BJ (cell line): ENCODE results near the gene EIF3F. TPM values are rescaled to one million over a fixed set of nuclear protein-coding genes. Genes with fewer than 3 reads are reported as not detected.

Source experiments
- CTCF ChIA-PET: fragments of 350-600 bp; formaldehyde crosslinking; extraction: SDS; loops from one replicate; lab custom pipeline; 2021; ENCODE audit warnings: antibody characterized with exemption, inconsistent platforms; lab: Yijun Ruan, JAX
- POLR2A ChIA-PET: fragments of 300-600 bp; sonication (Branson Sonifier 250); formaldehyde crosslinking; extraction: SDS; loops from one replicate; lab custom pipeline; 2021; ENCODE audit warnings: antibody characterized with exemption; lab: Charles Lee
- DNase-seq: peaks from one replicate; pipeline ENCODE4 v3.0.0-alpha.2; 2011; ENCODE audit warnings: low read depth
- H3K27me3 ChIP-seq: 2 replicates; pipeline ENCODE4 v1.6.0; 2011; ENCODE audit warnings: low read length; ENCODE audit not compliant: control insufficient read depth, insufficient read depth
- H3K36me3 ChIP-seq: 2 replicates; pipeline ENCODE4 v1.5.1; 2011; ENCODE audit warnings: low read length; ENCODE audit not compliant: control insufficient read depth, insufficient read depth
- H3K4me3 ChIP-seq: 2 replicates; pipeline ENCODE4 v1.5.1; 2011; ENCODE audit warnings: low read depth, mild to moderate bottlenecking, control low read depth, low read length
- CTCF ChIP-seq: IDR thresholded peaks from 2 replicates; pipeline ENCODE4 v1.5.1; 2011; ENCODE audit warnings: low read depth, mild to moderate bottlenecking, control low read depth, inconsistent platforms, low read length, moderate library complexity; ENCODE audit not compliant: insufficient read depth
- polyA plus RNA-seq: library from polyadenylated mRNA; depleted of rRNA; stranded (reverse); fragments of >200 nt; gene quantifications from 2 replicates; pipeline ENCODE4 v1.2.3, GENCODE V29; 2011

EIF3F gene
- polyA plus RNA-seq, 1 experiment: 218 TPM

- TF ChIP-seq CTCF: no peak
- DNase-seq: no peak
- Histone ChIP-seq H3K27me3 (no peaks in the 10 kb centered on the region), H3K4me3 (no peak overlapping the region), H3K36me3 (no peaks in the 10 kb centered on the region)
- ChIA-PET POLR2A (no interaction called here), CTCF (interaction anchor here (1.1 to 12.1 kb wide), 5 partner anchors 8 to 57 kb away, joined by 3 to 441 read pairs (median 4); no protein-coding TSS in a partner anchor)
These were observed 49.8 kb downstream of the EIF3F start for GRCh38 chr11:8036986-8037385.

GRCh38 chr11:8038393-8038792 lies 51.3 kb downstream of the EIF3F start:
- ChIA-PET CTCF (interaction anchor here (0.8 to 12.1 kb wide), 2 partner anchors 32 to 56 kb away, joined by 3 to 441 read pairs; no protein-coding TSS in a partner anchor), POLR2A (no interaction called here)
- no peak for TF ChIP-seq CTCF
- Histone ChIP-seq H3K4me3 (no peak overlapping the region), H3K27me3 (no peaks in the 10 kb centered on the region), H3K36me3 (no peaks in the 10 kb centered on the region)
- DNase-seq: no peak

- TF ChIP-seq CTCF: no peak
- POLR2A ChIA-PET: no interaction called here
- Histone ChIP-seq H3K27me3 (no peaks in the 10 kb centered on the region), H3K4me3 (no peak overlapping the region), H3K36me3 (no peaks in the 10 kb centered on the region)
- CTCF ChIA-PET: interaction anchor here (0.8 to 1.6 kb wide), 2 partner anchors 32 to 61 kb away, joined by 3 read pairs; no protein-coding TSS in a partner anchor
- no peak for DNase-seq
These were observed 51.8 kb downstream of the EIF3F start for GRCh38 chr11:8038811-8039529.

GRCh38 chr11:8039530-8040260 lies 52.6 kb downstream of the EIF3F start:
- POLR2A ChIA-PET: no interaction called here
- CTCF ChIA-PET: interaction anchor here (1.6 kb wide), 1 partner anchor 60 kb away, joined by 3 read pairs; no protein-coding TSS in a partner anchor
- DNase-seq: no peak
- H3K36me3 ChIP-seq: no peaks in the 10 kb centered on the region
- no peak overlapping the region for H3K4me3 ChIP-seq
- no peak for TF ChIP-seq CTCF
- H3K27me3 ChIP-seq: no peaks in the 10 kb centered on the region

- H3K4me3 ChIP-seq: no peak overlapping the region
- no peak for DNase-seq
- no peak for TF ChIP-seq CTCF
- H3K27me3 ChIP-seq: no peaks in the 10 kb centered on the region
- no peaks in the 10 kb centered on the region for H3K36me3 ChIP-seq
- POLR2A ChIA-PET: no interaction called here
- CTCF ChIA-PET: interaction anchor here (1.6 kb wide), 1 partner anchor 59 kb away, joined by 3 read pairs; no protein-coding TSS in a partner anchor
These were observed 53.3 kb downstream of the EIF3F start for GRCh38 chr11:8040261-8040920.
